ENCODE data around the gene MYO15A.

MYO15A gene, protein sequence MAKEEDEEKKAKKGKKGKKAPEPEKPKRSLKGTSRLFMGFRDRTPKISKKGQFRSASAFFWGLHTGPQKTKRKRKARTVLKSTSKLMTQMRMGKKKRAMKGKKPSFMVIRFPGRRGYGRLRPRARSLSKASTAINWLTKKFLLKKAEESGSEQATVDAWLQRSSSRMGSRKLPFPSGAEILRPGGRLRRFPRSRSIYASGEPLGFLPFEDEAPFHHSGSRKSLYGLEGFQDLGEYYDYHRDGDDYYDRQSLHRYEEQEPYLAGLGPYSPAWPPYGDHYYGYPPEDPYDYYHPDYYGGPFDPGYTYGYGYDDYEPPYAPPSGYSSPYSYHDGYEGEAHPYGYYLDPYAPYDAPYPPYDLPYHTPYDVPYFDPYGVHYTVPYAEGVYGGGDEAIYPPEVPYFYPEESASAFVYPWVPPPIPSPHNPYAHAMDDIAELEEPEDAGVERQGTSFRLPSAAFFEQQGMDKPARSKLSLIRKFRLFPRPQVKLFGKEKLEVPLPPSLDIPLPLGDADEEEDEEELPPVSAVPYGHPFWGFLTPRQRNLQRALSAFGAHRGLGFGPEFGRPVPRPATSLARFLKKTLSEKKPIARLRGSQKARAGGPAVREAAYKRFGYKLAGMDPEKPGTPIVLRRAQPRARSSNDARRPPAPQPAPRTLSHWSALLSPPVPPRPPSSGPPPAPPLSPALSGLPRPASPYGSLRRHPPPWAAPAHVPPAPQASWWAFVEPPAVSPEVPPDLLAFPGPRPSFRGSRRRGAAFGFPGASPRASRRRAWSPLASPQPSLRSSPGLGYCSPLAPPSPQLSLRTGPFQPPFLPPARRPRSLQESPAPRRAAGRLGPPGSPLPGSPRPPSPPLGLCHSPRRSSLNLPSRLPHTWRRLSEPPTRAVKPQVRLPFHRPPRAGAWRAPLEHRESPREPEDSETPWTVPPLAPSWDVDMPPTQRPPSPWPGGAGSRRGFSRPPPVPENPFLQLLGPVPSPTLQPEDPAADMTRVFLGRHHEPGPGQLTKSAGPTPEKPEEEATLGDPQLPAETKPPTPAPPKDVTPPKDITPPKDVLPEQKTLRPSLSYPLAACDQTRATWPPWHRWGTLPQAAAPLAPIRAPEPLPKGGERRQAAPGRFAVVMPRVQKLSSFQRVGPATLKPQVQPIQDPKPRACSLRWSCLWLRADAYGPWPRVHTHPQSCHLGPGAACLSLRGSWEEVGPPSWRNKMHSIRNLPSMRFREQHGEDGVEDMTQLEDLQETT (N-terminal part only)

DNA sequence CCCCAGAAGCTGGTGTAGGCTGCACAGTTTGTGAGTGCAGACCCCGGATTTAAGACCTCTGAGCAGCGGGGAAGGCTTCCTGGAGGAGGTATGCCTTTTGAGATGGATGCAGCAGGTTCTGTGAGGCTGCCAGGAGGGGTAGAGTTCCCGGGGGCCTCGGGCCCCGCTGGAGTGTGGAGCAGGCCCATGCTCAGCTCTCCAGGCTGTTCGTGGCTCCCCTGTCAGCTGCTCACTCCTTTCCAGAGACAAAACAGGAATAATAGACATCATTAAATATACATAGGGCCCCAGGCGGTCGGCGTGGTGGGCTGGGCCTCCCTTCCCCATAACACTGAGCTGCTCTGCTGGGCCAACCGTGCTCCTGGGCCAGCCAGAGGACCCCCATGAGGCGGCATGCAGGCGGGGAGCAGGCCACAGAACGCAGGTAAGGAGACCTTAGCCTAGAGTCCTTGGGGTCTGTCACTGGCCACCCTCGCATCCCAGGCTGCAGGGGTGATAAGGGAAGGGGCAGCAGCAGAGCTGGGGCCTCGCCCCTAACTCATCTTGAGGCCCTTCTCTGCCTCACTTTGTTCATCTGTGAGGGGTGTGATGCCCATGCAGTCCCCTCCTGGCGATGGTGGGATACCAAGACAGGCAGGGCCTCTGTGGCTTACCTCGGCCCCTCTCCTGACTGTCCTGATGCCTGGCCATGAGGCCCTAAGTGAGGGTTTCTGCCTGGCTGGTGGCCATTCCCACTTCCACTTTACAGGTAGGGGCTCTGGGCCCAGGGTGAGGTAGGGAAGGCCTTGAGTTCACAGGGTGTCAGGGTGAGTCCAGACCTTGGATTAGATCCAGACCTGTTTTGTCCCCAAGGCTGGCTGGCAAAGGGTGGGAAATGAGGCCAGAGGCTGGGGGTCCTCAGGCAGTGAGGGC, at the start of gene MYO15A:
Gene MYO15A, plus strand, starts transcription at position 356 of the 912 bp plus-strand sequence. CDS start 10,045 bp downstream, outside the sequence.
- no peak for DNase-seq

GRCh38 chr17:18059283-18059682, 49.3 kb upstream of the MYO15A start:
- no peak for DNase-seq

DNA sequence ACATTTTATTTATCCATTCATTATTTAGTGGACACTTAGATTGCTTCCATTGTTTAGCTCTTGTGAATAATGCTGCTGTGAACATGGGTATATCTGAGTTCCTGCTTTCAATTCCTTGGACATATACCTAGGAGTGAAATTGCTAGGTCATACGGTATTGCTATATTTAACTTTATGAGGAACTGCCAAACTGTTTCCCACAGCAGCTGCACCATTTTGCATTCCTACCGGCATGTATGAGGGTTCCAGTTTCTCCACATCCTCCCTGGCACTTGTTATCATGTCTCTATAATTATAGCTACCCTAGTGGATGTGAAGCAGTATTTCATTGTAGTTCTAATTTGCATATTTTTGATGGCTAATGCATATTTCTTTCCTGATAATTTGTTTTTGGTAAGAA, 44.5 kb upstream of the MYO15A start:
- DNase-seq = no peak

GRCh38 chr17:18065546-18065945, 43.0 kb upstream of the MYO15A start:
- DNase-seq = no peak

- no peak for DNase-seq
These were observed 41.7 kb upstream of the MYO15A start for GRCh38 chr17:18066866-18067265.

DNA sequence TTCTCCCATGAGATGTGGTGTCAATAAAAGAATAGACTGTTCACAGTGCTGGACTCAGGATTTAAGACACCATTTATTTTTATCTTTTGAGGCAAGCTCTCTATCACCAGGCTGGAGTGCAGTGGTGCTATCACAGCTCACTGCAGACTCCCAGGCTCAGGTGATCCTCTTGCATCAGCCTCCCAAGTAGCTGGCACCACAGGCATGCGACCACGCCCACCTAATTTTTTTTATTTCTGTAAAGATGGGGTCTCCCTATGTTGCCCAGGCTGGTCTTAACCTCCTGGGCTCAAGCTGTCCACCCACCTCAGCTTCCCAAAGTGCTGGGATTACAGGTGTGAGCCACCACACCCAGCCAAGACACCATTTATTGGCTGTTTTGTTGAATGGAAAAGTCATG, 39.5 kb upstream of the MYO15A start:
- DNase-seq = no peak

- DNase-seq = no peak
These were observed 37.7 kb upstream of the MYO15A start for GRCh38 chr17:18070861-18071340.

DNA sequence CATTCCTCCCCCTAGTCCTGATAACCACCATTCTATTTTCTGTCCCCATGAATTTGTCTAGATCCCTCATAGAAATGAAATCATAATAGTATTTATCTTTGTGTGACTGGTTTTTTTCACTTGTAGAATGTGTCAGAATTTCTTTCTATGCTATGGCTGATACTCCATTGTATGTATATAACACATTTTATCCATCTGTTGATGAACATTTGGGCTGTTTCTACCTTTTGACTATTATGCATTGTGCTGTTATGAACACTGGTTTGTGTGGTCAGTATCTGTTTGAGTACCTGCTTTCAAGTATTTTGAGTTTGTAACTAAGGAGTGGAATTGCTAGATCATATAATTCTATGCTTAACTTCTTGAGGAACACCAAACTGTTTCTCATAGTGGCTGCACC, 36.8 kb upstream of the MYO15A start:
- no peak for DNase-seq

DNA sequence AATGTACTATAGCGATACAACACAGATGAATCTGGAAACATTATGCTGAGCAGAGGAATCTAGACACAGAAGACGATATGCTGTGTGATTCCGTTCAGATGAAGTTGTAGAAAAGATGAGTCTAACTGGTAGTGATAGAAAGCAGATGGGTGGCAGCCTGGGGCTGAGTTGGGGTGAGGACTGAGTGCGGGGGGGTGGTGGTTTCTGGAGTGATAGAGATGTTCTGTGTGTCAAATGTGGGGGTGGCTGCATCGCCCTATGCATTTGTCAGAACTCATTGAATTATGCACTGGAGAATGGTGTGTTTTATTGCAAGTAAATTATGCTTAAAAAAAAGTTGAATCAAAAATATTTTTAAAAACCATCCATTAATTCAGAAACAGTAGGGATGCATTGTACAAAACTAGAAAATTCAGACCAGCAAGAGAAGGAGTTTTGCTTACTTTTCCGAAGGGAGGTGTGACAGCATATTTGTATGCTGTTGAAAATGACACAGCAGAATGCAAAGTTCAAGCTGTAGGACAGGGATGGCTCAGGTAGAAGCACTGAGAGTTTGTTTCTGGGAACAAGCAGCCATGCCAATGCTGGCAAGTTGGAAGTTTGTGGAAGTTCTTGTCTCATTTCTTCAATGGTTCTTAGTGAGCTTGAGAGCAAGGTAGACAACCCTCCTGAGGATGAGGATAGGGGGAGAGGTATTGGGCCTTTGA, 33.8 kb upstream of the MYO15A start:
- DNase-seq = no peak

DNA sequence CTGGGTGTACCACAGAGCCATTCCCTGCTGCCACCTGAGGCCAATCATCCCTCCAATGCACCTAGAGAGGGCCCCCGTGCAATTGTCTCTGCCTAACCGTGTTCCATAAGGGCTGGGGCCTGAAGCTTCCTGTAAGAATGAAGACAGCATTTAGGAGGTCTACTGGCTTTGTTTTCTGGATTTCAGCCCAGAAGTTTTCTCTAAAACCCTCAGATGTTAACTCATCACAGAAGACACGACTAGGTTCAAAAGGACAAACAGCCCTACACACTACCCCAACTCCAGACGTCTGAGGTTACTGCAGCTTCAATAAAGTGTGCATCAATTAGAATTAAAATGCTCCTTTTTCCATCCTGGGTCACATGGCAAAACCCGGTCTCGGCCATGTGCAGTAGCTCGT, 31.6 kb upstream of the MYO15A start:
- DNase-seq = no peak

DNA sequence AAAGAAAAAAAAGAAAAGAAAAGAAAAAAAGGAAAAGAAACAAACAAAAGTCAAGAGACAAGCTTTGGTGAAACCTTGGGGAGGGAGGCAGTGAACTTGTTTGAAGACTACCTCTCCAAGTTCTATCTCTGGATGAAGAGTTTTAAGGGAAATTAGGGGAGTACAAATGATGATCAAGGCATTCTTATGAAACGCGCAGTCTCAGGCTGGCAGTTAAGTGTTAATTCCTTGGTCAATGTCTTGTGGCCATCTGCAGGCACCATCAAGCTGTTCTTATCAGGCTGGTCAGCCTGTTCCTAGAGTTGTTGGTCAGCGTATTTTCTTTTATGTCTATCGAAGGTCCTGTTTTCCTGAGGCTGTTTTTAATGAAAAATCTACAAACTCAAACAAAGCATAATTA, 29.0 kb upstream of the MYO15A start:
- no peak for DNase-seq

GRCh38 chr17:18084256-18084655, 24.3 kb upstream of the MYO15A start:
- DNase-seq = no peak

DNA sequence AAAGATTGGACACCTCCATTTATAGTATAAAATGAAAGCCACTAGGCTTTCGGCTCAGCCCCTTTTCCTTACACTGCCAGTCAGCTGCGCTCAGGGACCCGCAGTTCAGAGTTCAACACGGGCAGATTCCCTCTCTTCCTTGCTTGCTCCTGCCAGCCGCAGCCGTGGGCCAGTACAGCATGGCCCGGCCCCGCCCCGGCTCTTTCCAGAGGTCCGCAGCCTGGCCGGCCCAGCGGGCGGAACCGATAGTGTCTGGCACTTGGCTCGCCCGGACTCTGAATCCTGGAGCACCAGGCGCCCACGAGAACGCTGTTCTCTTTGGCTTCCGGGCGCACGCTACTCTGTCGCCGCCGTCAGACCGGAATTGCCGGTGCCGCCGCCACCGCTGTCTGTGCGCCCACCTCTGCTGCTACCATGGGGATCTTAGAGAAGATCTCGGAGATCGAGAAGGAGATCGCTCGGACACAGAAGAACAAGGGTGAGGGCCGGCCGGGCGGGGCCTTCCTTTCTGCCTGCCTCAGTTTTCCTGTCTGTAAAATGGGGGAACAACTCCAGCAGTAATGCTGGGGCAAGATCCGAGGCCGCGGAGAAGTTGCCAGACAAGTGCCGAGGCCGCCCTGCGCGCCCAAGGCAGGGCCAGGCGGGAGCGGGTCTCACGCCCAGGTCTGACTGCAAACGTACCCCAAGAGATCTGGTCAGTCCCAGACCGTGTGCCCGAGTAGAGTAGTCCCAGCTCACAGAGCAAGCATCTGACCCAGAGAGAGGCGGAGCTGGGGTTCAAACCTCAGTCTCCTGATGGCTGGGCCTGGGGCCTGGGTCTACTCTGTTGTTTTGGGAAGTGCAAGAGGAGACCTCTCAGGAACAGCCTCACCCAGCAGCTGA, 20.7 kb upstream of the MYO15A start, which contains the start of gene DRG2:
Gene DRG2, plus strand, starts transcription at position 339 of the 882 bp plus-strand sequence. Its CDS starts 76 bp downstream, at position 415.
- peak; percentile 91 for DNase-seq

- DNase-seq = no peak
These were observed 18.9 kb upstream of the MYO15A start for GRCh38 chr17:18089613-18090012.

DNA sequence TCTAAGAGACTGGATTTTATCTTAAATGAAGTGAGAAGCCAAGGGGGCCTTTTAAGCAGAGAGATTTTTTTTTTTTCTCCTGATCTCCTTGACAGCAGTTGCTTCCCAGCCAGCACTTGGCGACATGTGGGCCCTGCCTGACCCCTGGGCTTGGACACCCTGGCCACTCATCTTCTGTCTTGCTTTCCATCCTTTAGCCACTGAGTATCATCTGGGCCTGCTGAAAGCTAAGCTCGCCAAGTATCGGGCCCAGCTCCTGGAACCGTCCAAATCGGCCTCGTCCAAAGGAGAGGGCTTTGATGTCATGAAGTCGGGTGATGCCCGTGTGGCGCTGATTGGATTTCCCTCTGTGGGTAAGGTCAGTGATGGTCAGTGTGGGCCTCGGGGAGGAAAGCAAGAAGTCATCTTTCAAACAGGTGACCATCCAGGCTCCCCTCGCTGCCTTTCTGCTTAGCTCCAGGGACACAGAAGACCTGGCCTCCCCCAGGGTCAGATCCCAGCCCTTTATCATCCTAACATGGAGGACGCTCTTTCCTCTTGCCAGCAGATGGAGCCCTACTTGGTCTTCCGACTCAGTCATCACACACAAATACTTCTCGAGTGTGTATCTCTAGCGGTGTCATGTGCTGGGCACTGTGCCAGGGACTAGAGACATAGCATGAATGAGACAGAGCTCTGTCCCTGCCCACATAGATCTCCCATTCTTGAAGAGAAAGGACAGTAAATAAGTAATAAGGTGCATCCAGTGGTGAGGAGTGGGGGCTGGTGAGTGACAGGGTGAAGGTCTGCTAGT, 14.7 kb upstream of the MYO15A start:
- no peak for DNase-seq

DNA sequence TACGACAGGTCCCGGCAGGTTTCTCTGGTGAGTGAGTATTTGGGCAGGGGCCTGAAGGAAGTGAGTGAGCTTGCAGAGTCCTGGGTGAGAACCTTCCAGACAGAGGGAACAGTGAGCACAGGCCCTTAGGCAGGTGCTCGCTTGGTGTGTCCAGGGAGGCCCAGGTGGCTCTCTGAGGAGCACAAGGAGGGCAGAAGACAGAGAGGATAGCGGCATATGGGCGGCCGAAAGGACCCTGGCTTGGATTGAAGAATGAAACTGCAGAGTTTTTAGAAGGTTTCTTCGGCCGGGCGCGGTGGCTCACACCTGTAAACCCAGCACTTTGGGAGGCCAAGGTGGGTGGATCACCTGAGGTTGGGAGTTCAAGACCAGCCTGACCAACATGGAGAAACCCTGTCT, 14.1 kb upstream of the MYO15A start:
- DNase-seq = no peak

DNA sequence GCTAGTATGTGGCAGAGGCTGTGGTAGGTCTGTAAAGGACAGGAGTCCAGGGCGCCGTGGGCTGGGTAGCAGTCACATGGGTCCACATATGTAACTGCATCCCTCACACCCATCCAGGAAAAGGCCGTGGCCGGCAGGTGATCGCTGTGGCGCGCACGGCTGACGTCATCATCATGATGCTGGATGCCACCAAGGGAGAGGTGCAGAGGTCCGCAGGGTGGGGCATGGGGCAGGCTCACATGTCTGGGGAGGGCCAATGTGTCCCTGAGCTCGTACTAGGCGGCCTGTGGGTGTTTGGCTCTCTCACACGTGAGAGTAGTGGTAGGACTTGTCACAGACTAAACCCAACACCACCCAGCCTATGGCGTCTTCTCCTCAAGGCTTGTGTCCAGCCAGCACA, 9.0 kb upstream of the MYO15A start:
- no peak for DNase-seq

DNA sequence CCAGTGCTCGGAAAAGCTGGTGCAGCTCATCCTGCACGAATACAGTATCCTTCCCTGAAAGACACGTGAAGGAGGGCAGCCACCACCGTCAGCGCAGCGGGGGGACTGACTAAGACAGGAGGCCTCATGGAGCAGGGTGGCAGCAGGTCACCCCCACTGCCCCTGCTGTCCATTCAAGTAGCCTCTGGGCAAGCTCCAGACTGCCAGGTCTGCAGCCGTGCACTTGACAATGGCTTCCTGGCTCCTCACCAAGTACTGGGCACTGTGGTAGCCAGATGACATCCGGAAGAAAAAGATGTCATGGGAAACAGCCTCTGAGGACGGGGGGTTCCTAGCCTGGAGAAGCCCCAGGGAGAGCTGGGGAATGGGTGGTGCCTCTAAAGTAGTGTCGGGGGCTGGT, 7.9 kb upstream of the MYO15A start:
- no peak for DNase-seq

DNA sequence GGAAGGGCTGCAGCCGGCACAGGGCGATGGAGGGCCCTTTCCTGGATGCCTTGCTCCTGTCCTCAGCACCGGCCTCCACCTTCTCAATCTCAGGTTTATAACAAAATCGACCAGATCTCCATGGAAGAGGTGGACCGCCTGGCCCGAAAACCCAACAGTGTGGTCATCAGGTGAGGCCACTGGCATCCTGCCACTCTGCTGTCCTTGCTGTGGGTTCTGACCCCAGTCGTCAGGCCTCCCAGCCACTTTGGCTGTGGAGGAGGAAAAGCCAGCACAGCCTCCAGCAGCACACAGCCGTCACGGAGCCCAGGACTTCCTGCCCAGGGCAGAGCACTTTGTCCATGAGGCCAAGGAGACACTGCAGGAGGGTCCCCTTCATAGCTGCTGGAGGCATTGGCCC, 6.7 kb upstream of the MYO15A start:
- DNase-seq = no peak
